GM21528 (cell line): Measurements from ENCODE around the gene UBQLNL.
A peak's percentile ranks its signal among the peaks of the same experiment; 100 is the strongest.

ENCODE experiments used
- ATAC-seq: cut with Tn5 transposase; IDR thresholded peaks from one replicate; pipeline ENCODE4 v1.9.1; 2021; ENCODE audit warnings: mild to moderate bottlenecking, moderate library complexity; ENCODE audit not compliant: unreplicated experiment, low FRiP score

UBQLNL gene

GRCh38 chr11:5508605-5509004 lies 7.9 kb downstream of the UBQLNL start:
- no peak for ATAC-seq

- ATAC-seq, result no peak
These were observed 8.6 kb downstream of the UBQLNL start for GRCh38 chr11:5507933-5508305.

DNA sequence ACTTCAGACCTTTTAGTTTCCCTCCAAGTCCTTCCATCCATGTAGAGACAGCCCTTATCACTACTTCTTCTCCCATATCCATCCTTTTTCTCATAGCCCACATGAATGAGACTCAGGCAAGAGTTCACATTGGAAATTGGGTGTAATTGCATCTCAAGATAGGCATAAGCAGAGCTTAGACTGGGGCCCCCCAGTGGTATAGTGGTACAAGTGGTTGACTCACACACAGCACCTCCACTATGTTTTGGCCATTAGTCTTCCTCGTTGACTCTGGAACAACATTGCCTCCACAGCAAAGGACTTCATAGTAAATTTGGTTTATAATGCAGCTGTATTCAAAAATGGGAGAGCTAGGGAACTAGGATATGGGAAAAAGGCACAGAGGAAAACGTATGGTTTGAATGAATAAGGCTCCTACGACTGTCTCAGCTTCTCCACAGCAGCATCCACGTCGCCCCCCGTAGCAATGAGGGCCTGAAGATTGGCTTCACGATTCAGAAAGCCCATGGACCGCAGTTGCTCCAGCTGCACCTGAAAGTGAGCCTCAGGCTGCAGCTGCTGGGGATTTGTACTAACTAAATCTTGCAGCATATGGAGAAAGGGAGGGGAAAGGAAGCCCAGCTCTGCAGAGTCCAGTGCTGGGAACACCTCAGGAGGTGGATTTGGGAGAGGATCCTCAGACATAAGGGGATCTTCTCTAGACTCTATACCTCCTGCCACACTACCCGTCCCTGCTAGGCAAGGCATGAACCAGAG lies 9.1 kb downstream of the UBQLNL start:
- ATAC-seq, result no peak

- ATAC-seq, result no peak
These were observed 11.0 kb downstream of the UBQLNL start for GRCh38 chr11:5505363-5506048.

DNA sequence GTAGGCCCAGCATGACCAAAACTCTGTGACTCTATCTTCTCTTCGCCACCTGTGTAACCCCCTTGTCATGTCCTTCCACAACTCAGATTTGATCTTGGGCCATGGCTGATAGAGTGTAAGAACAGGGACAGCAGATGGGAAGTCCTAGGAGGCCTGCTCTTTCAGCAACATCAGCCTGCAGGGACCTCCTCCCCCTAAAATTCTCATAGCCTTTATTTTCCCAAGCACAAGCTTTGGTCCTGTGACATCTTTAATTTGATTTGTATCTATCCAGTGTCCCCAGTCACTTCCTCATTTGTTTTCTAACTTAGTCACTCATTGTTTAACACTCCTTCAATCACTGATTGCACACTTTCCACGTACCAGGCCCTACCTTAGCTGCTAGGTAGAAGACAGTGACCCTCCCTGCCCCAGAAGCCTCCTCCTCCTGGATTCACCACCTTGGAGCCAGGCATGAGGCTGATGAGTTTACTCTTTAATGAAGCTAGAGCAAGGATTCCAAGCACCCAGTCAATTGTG lies 12.0 kb downstream of the UBQLNL start:
- no peak for ATAC-seq

GRCh38 chr11:5500393-5500801 lies 16.1 kb downstream of the UBQLNL start:
- ATAC-seq, result no peak

- ATAC-seq, result no peak
These were observed 16.8 kb downstream of the UBQLNL start for GRCh38 chr11:5499671-5500070.

DNA sequence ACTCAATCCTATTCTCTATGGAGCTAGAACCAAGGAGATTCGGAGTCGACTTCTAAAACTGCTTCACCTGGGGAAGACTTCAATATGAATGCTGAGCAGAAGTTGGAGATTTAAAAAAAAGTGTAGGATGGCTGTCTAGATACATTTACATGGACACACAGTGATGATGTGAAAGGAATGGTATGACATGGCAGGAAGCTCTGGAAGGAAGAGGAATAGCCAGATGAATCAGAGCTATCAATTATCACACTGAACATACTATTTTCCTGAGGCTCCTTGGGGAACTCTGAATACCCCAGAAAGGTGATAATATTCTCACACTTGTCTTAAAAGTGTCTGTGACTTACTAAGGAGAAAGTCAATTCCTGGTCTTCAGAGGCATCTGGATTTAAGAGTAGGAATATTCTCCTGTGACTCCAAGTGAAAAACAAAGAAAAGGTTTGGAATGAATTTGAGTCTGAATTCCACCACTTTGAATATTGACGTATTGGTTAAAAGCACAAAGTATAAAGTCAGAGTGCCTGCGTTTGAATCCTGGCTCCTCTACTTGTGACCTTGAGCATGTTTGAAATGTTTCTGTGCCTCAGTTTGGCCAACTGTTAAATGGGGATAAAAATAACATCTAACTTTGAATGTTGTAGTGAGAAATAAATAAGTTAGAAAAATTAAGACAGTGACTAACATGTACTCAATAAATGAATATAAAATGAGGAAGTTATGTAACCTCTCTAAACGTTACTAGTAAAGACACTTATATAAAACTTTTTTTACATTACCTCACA lies 26.7 kb downstream of the UBQLNL start:
- ATAC-seq, result no peak

- ATAC-seq, result no peak
These were observed 27.6 kb downstream of the UBQLNL start for GRCh38 chr11:5488798-5489399.

DNA sequence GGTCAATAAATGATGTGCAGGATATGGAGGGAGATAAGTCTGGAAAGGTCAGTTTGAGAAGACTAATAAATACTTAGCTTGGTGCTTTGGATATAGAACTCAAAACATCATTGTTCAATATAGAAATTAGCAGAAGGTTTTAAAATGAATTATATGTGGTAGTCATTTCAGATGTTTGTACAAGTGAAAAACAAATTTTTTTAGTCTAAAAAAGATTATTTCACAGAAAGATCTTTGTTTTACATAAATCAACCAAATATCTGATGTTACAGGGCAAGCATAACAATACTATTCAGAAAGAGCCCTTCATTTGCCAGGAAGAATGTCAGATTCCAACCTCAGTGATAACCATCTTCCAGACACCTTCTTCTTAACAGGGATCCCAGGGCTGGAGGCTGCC lies 28.1 kb downstream of the UBQLNL start, which contains the start of gene OR52D1:
Gene OR52D1 (plus strand): TSS at position 301 of the 400 bp plus-strand sequence. CDS start 22 bp downstream, at position 323.
- no peak for ATAC-seq

GRCh38 chr11:5486421-5486820 lies 30.1 kb downstream of the UBQLNL start:
- no peak for ATAC-seq

GRCh38 chr11:5486003-5486402 lies 30.5 kb downstream of the UBQLNL start:
- no peak for ATAC-seq

- ATAC-seq, result peak; percentile 76
These were observed 40.2 kb downstream of the UBQLNL start for GRCh38 chr11:5476186-5476819.

DNA sequence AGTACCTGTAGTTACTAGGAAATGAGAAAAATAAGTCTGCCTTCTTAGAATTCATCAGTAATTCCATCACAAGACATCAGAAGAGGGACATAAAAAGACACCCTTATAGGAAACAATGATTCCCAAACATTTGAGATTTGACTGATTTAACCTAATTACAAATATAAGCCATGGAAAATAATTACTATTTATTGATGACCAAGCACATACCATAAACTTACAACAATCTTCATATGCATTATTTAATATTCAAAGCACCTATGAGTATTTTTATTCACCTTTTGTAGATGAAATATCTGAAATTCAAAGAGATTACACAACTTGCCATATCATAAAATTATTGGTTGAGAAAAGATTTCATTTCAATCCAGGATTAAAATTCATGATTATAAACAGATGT lies 42.6 kb downstream of the UBQLNL start:
- ATAC-seq, result no peak

GRCh38 chr11:5467527-5467926 lies 49.0 kb downstream of the UBQLNL start:
- ATAC-seq, result no peak
